LNCAP (cell line): ENCODE data around the gene MINAR1.

Source experiments
- TF ChIP-seq, protein P1 (sequence below): fragments of 450-650 bp; IDR thresholded peaks from 2 replicates; pipeline ENCODE4 v1.5.1; 2017; ENCODE audit warnings: mild to moderate bottlenecking

MINAR1 gene

DNA sequence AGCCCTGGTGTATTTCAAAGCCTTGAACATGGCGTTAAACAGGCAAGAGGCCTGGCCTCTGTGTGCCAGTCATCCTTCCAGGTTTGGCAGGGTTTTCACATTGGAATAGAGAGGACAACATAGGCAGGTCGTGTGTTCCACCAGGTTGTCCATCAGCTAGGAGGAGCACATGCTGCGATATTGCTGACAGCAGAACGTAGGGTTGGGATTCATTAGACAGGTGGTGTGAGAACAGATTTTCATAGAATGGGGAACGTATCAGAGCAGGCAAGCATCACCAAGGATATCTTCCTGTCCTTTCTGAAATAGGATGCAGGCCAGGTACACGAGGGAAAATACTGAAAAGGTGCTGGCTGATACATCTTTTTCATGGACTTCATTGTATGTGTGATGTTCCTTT lies 26.4 kb downstream of the MINAR1 start:
- TF ChIP-seq, protein P1, sequence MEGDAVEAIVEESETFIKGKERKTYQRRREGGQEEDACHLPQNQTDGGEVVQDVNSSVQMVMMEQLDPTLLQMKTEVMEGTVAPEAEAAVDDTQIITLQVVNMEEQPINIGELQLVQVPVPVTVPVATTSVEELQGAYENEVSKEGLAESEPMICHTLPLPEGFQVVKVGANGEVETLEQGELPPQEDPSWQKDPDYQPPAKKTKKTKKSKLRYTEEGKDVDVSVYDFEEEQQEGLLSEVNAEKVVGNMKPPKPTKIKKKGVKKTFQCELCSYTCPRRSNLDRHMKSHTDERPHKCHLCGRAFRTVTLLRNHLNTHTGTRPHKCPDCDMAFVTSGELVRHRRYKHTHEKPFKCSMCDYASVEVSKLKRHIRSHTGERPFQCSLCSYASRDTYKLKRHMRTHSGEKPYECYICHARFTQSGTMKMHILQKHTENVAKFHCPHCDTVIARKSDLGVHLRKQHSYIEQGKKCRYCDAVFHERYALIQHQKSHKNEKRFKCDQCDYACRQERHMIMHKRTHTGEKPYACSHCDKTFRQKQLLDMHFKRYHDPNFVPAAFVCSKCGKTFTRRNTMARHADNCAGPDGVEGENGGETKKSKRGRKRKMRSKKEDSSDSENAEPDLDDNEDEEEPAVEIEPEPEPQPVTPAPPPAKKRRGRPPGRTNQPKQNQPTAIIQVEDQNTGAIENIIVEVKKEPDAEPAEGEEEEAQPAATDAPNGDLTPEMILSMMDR: no peak

DNA sequence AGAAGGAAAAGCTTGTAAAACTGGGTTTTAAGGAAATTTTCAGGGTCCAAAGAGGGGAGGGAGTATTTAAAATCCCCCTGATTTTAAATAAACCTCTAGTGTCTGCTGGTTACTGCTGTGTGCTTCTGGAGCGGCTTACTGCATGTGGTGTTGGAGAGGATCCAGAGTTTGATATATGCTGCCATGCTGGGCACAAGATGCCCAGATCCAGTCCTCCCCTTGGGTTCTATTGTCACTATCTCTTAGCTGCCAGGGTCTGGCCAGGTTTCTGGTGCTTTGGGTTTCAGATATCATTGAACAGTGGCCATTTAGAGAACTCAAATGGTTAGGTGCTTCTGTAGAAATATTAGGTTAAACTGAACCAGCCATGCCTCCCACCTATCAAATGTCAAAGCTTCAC lies 27.5 kb downstream of the MINAR1 start:
- TF ChIP-seq, protein P1: no peak

DNA sequence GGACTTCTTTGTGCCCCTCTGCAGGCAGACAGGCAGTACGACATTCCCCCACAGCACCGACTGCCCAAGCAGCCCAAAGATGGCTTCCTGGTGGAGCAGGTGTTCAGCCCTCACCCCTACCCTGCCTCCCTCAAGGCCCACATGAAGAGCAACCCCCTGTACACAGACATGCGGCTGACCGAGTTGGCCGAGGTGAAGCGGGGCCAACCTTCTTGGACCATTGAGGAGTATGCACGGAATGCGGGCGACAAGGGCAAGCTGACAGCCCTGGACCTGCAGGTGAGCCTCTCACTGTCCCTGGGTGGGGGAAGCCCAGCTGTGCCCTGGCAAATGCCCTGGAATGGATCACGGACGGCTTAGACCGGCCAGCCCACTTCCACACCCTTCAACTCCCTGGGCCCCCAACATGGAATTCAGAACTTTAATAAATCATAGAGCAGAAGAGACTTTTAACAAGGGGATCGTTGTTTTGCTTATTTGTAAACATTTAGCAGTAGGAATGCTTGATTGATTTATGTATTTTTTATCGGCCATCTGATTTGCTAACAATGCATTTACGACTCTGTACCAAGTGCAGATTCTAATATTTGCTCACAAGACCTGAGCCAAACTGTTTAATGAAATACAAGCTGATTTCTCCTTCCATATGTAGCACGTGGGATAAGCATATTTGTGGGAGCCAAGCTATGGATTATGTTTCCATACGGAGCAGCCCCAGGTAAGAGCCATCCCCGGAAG lies 31.1 kb downstream of the MINAR1 start:
- TF ChIP-seq, protein P1: no peak

DNA sequence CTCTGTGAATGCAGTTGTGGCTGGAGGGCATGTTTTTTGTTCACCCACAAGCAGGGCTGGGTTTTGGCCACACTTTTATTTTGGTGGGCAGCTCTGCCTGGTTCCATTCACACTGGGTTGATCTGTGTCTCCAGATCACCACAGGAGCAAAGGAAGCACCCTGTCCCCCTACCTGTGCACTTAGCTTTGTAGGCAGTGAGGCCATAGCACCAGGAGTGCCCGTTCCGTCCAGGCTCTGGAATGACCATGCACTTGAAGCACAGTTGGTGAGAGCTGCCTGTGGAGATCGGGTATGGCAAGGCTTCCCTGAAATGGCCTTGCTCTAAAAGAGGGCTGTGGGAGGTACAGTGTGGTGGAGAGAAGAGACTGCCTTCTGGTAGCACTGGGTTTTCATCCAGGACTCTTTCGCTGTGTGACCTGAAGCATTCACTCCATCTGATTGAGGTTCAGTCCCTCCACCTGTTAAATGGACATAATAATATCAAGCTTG lies 31.7 kb downstream of the MINAR1 start:
- TF ChIP-seq, protein P1: no peak

DNA sequence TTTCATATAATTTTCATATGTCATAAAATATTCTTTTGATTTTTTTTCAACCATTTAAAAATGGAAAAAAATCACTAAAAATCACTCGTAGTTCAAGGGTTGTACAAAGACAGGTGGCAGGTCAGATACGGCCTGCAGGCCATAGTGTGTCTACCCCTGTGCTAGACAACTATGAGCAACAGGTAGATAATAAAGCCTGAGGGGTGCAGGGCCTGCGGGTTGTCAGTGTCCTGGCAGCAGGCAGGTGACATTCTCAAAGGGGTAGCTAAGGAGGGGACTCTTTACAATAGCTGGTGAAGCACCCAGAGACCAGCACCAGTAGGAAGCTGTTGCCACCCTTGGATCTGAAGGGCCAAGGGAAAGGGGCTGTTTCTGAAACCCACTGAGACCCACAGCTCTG lies 34.4 kb downstream of the MINAR1 start:
- TF ChIP-seq, protein P1: no peak

DNA sequence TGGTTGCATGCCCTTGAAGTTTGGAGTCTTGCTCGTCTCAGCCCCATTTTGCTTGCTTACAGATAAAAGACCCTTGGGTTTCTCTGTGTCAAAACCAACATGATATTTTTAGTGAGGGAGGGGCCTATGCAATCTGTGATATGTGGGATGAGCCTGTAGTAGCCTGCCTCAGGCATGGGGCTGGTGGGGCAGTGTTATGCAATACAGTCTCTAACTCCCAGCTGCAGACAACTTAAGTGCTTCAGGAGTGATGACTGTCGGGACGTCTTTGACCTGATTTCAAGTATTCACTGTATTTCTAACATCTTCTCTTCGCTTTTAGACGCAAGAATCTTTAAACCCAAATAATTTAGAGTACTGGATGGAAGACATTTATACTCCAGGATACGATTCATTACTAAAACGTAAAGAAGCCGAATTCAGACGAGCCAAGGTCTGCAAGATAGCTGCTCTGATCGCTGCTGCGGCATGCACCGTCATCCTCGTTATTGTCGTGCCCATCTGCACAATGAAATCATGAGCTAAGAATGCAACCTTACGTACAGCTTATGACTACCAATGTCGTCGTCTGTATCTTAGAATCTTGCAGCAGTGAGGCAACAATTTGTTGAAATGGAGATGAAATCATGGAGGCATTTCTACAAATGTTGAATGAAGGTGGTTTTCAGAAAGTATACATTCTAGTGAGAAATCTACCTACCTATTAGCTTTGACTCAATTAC lies 35.9 kb downstream of the MINAR1 start:
- TF ChIP-seq, protein P1: no peak

DNA sequence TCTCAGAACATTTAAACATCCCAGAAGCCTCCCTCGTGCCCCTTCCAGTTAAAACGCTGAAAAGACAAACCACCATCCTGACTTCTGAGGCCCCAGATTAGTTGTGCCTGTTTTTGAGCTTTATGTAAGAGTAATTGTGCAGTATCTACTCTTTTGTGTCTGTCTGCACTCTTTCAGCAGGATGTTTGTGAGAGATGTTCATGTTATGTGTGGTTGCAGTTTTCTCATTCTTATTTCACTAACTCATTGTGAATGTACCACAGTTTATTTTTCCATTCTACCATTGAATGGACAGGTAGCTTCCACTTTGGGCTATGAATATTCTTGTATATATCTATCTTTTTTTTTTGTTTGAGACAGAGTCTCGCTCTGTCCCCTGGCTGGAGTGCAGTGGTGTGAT lies 40.3 kb downstream of the MINAR1 start:
- TF ChIP-seq, protein P1: no peak
